ENCODE measurements around the gene BLNK.

- TF ChIP-seq EZH2 (IDR thresholded peaks at IDR 0.05; ENCODE audit: borderline replicate concordance, insufficient read depth, low read depth, low read length, poor library complexity, severe bottlenecking) (no peak), CTCF (IDR thresholded peaks at IDR 0.05) (no peak)
Measured at GRCh38 chr10:96236876-96237275, 34.5 kb downstream of the BLNK start.

Measured in B cell (primary cell).